Measurements from ENCODE around the gene ITM2B. TPM values are rescaled to one million over a fixed set of nuclear protein-coding genes. Genes with fewer than 3 reads are reported as not detected.

ITM2B gene
- total and polyA plus RNA-seq, 2 experiments from 2014 or later = 295 to 690 TPM

- H3K9ac ChIP-seq = no peak overlapping the region
- H3F3A ChIP-seq (ENCODE audit: insufficient read depth) = no peaks in the 10 kb centered on the region
- no peak overlapping the region for H2AFZ ChIP-seq
- H4K20me1 ChIP-seq (ENCODE audit: insufficient read depth) = no peaks in the 10 kb centered on the region; the same call in 1 of the 2 replicates
- H3K27me3 ChIP-seq (replicated peaks; ENCODE audit: insufficient read depth) = no peaks in the 10 kb centered on the region
- in situ Hi-C loops (cut with MboI) = no loop called here
- TF ChIP-seq EZH2 (IDR thresholded peaks at IDR 0.05; ENCODE audit: insufficient read depth, poor library complexity, severe bottlenecking) (no peak), EZH2phosphoT487 (IDR thresholded peaks at IDR 0.05; ENCODE audit: insufficient read depth, low read depth) (no peak)
- DNase-seq = no peak
- H3K4me1 ChIP-seq (ENCODE audit: insufficient read depth) = 0 out of 2 replicates have a peak, but pooled peaks cover 6% of the 10 kb centered on the region
- H3K4me2 ChIP-seq (ENCODE audit: unreplicated experiment) = no peak overlapping the region
- H3K9me2 ChIP-seq (ENCODE audit: insufficient read depth) = no peaks in the 10 kb centered on the region
- H3K79me2 ChIP-seq (ENCODE audit: insufficient read depth) = peaks cover 19% of the 10 kb centered on the region
- H3K9me3 ChIP-seq (ENCODE audit: low read depth) = no peaks in the 10 kb centered on the region
- no peak overlapping the region for H3K27ac ChIP-seq
- H3K4me3 ChIP-seq = no peak overlapping the region
- H3K36me3 ChIP-seq (ENCODE audit: low read depth) = peaks cover 78% of the 10 kb centered on the region
- 83 to 94% methylated on average over 3 of the region's 3 CpGs for WGBS, 2 experiments (ENCODE audit: low coverage in 1 of 2, low lambda C conversion rate in 2 of 2, missing lambda C conversion rate in 2 of 2)
Measured at GRCh38 chr13:48258430-48258829, 25.4 kb downstream of the ITM2B start.

GRCh38 chr13:48260970-48261369 is 28.0 kb downstream of the ITM2B start:
- Histone ChIP-seq H3K4me1 (ENCODE audit: insufficient read depth) (0 out of 2 replicates have a peak, but pooled peaks cover 8% of the 10 kb centered on the region), H3K79me2 (ENCODE audit: insufficient read depth) (0 out of 2 replicates have a peak, but pooled peaks cover 7% of the 10 kb centered on the region), H3F3A (ENCODE audit: insufficient read depth) (no peaks in the 10 kb centered on the region), H4K20me1 (ENCODE audit: insufficient read depth) (no peaks in the 10 kb centered on the region; the same call in 1 of the 2 replicates), H3K9ac (no peak overlapping the region), H3K27me3 (replicated peaks; ENCODE audit: insufficient read depth) (no peaks in the 10 kb centered on the region), H3K4me3 (no peak overlapping the region), H3K27ac (no peak overlapping the region), H3K9me2 (ENCODE audit: insufficient read depth) (no peaks in the 10 kb centered on the region), H3K36me3 (ENCODE audit: low read depth) (peaks cover 68% of the 10 kb centered on the region), H3K9me3 (ENCODE audit: low read depth) (no peaks in the 10 kb centered on the region), H2AFZ (no peak overlapping the region), H3K4me2 (ENCODE audit: unreplicated experiment) (no peak overlapping the region)
- in situ Hi-C loops (cut with MboI) = no loop called here
- 90% methylated on average over 4 of the region's 4 CpGs for WGBS, 2 experiments (ENCODE audit: low coverage in 1 of 2, low lambda C conversion rate in 2 of 2, missing lambda C conversion rate in 2 of 2)
- TF ChIP-seq EZH2 (IDR thresholded peaks at IDR 0.05; ENCODE audit: insufficient read depth, poor library complexity, severe bottlenecking) = no peak
- DNase-seq = no peak

- in situ Hi-C loops (cut with MboI) = no loop called here
- 95 to 100% methylated on average over 1 of the region's 1 CpG for WGBS, 2 experiments (ENCODE audit: low coverage in 1 of 2, low lambda C conversion rate in 2 of 2, missing lambda C conversion rate in 2 of 2)
- Histone ChIP-seq H3K79me2 (ENCODE audit: insufficient read depth) (no peaks in the 10 kb centered on the region), H2AFZ (no peak overlapping the region), H3K4me2 (ENCODE audit: unreplicated experiment) (no peak overlapping the region), H3K9me3 (ENCODE audit: low read depth) (no peaks in the 10 kb centered on the region), H3K4me3 (no peak overlapping the region), H3K9ac (no peak overlapping the region), H3K27ac (no peak overlapping the region), H3K9me2 (ENCODE audit: insufficient read depth) (no peaks in the 10 kb centered on the region), H3F3A (ENCODE audit: insufficient read depth) (peaks cover 9% of the 10 kb centered on the region; the same call in 1 of the 2 replicates), H4K20me1 (ENCODE audit: insufficient read depth) (no peaks in the 10 kb centered on the region), H3K4me1 (ENCODE audit: insufficient read depth) (peaks cover 16% of the 10 kb centered on the region), H3K36me3 (ENCODE audit: low read depth) (peaks cover 51% of the 10 kb centered on the region), H3K27me3 (replicated peaks; ENCODE audit: insufficient read depth) (no peaks in the 10 kb centered on the region)
- no peak for DNase-seq
- TF ChIP-seq EZH2phosphoT487 (IDR thresholded peaks at IDR 0.05; ENCODE audit: insufficient read depth, low read depth) = no peak
- TF ChIP-seq EZH2 (IDR thresholded peaks at IDR 0.05; ENCODE audit: insufficient read depth, poor library complexity, severe bottlenecking) = no peak
Measured at GRCh38 chr13:48263196-48263595, 30.2 kb downstream of the ITM2B start.

- H3K36me3 ChIP-seq (ENCODE audit: low read depth) = peaks cover 43% of the 10 kb centered on the region
- no peak overlapping the region for H3K4me3 ChIP-seq
- H3K27me3 ChIP-seq (replicated peaks; ENCODE audit: insufficient read depth) = no peaks in the 10 kb centered on the region
- H3K9me3 ChIP-seq (ENCODE audit: low read depth) = no peaks in the 10 kb centered on the region
- peaks cover 9% of the 10 kb centered on the region; the same call in 1 of the 2 replicates for H3F3A ChIP-seq (ENCODE audit: insufficient read depth)
- no peaks in the 10 kb centered on the region for H3K9me2 ChIP-seq (ENCODE audit: insufficient read depth)
- no peak overlapping the region for H3K27ac ChIP-seq
- H3K4me2 ChIP-seq (ENCODE audit: unreplicated experiment) = no peak overlapping the region
- H4K20me1 ChIP-seq (ENCODE audit: insufficient read depth) = no peaks in the 10 kb centered on the region
- TF ChIP-seq EZH2phosphoT487 (IDR thresholded peaks at IDR 0.05; ENCODE audit: insufficient read depth, low read depth) (no peak), EZH2 (IDR thresholded peaks at IDR 0.05; ENCODE audit: insufficient read depth, poor library complexity, severe bottlenecking) (no peak)
- H3K79me2 ChIP-seq (ENCODE audit: insufficient read depth) = no peaks in the 10 kb centered on the region
- no peak overlapping the region for H2AFZ ChIP-seq
- peaks cover 16% of the 10 kb centered on the region for H3K4me1 ChIP-seq (ENCODE audit: insufficient read depth)
- DNase-seq = no peak
- in situ Hi-C loops (cut with MboI) = no loop called here
- 97 to 98% methylated on average over 2 of the region's 2 CpGs for WGBS, 2 experiments (ENCODE audit: low coverage in 1 of 2, low lambda C conversion rate in 2 of 2, missing lambda C conversion rate in 2 of 2)
- no peak overlapping the region for H3K9ac ChIP-seq
Measured at GRCh38 chr13:48264058-48264457, 31.1 kb downstream of the ITM2B start.
